NCI-H1105 treated with DMSO at 0.1 percent for 48 hours (cell line): ENCODE results near the gene KCNMA1.
A peak's percentile ranks its signal among the peaks of the same experiment; 100 is the strongest.

Experiments
- DNase-seq: peaks from one replicate; lab custom pipeline; 2025; lab: John Stamatoyannopoulos, UW

KCNMA1 gene

DNA sequence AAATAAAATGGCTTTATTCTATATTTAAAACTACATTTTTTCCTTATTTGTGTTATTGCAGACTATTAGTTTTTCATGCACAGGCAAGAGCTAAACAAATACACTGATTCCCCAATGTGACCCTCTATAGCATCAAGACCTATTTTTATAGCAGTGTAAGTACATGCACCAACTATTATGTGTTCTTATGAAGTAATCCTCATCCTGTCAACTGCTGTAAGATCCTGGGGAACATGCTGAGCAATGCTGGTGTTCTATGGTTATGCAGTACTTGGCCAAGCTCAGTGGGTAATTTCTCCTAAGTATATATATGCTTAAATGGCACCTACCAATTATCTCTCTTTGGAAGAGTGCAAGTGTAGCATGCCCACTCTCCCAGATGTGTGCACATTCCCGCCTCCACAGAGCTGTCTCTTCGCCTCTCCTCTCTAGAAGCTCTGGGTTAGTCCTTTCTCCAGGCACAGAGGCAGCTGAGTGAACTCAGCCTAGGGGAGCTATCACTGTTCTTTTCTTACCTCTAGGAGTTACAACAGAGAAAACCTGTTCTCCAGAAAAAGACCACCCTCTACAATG is 428.8 kb downstream of the KCNMA1 start:
- DNase-seq: no peak

DNA sequence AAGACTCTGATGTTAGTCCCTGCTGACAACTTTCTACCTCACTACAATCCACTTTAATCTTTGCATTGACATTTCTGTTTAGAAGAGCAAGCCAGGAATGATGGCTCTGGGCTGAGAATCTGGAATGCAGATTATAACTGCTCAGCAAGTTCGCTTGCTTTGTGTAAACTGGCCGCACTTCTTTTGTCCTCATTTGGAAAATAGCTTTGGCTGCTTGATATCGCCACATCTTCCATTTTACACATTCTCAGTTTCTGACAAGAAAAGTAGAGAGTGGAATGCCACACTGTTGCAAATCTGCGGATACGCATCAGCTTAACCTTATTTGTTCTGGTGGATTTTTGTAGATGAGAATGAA is 429.8 kb downstream of the KCNMA1 start:
- DNase-seq: no peak

DNA sequence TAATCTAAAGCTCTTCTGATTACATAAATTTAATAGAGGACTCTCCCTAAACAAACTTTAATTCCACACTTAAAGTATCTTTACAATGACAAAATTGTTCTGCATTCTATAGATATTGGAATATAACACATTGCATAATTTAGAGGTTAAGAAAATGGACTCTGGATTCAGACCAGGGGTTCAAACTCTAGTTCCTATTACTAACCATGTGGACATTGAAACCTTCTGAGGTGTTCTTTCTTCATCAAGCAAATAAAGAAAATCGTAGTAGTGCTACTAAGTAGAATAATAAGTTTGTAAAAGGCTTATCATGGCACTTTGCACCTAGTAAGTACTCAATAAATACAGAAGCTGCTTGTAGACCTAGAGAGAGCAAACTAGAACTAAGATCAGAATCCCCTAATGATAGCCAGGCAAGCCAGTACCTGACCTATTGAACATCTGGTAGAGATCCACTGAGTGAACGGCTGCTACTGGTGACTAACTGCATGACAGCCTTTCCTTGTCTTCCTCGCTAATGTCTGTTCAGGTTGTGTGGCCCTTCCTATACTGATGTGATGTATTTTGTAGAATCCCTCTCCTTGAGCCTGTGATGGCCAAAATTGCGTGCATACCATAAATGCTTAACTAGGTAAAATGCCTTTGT is 430.3 kb downstream of the KCNMA1 start:
- no peak for DNase-seq

DNA sequence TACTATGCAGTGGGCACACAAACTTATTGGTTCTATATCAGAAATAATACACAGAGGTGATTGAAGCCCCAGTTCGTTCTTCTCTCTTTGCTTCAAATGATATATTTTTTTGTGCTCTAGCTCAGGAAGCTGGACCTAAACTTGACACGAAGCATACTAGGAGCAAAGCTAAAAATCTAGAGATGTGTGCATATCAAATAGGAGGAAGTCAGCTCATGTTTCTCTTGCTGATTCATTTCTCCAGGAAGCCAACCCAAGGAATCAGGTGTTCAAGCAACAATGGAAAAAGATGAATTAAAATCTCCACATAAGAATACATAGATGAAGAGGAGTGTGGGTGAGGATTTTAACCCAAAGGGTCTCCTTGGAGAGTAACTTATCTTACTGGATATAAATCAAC is 432.5 kb downstream of the KCNMA1 start:
- DNase-seq: no peak

DNA sequence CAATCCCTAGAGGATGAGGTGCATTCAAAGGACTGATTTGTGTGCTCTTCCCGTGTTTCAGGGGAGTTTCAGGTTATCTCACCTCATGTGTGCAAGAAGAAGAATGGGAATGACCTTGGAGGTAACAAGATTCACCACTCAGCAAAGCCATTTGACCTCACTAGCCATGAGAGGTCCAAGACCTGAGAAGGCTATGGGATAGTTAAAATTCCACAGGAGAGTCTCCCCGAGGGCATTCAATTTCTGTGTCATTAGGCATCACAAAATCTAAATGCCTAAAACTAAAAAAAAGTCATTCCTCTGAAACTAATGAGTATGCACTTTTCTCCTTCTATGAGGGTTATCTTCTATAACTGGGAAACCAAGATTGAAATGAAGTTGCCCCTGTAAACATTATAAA is 433.4 kb downstream of the KCNMA1 start:
- DNase-seq: no peak

DNA sequence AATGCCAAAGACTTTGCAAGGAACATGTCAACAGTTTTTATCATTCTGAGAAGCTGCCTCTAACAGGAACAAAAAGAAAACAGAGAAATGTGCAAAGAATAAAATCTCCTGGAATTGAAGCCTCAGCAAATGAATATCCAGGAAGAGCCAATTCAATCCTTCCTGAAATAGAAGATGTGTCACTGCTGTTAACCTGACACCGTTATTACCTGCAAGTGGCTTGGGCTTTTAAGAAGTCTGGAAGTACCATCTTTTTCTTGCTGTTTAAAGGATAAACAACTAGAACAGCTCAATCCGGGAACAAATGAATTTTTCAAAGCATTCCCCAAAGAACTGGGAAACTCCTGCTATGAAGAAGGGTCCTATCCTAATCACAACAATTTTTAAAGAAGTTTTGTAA is 434.8 kb downstream of the KCNMA1 start:
- no peak for DNase-seq

DNA sequence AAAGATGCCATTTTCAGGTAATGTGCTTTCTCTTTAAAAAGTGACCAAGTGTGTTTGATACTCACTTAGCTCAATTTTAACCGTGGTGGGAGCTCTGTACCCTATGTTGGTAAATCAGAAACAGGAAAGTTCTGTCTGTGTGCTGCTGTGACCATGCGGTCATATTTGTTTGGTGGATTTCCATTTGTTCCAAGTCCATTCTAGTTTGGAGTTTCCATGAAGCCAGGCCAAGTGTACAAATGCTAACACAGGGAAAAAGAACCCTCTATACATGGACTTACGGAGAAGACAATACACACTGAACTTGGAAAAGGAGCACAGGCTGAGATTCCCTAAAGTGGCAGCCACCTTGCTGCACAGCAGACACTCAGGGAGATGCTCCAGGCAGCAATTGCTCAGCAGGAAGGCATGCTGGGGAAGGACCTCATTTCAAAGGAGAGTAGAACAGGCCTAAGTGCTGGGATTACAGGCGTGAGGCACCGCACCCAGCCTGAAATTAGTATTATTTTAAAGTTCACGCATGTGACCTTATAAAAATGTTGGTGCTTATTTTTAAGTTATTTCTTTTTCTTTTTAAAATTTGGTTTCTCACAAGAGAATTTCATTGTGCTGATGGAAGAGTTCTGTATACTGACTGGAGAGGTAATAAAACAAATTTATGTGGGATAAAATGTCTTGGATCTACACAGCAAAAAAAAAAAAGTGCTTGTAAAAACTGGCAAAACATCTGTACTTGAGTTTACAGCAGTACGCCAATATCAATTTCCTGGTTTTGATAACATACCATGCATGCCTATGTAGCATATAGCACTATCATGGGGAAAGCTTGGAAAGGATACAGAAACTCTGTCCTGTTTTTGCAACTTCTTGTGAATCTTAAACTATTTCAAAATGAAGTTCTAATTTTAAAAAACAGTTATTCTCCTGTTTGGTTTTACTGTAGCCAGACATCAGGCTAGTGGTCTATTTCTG is 436.2 kb downstream of the KCNMA1 start:
- DNase-seq: no peak

DNA sequence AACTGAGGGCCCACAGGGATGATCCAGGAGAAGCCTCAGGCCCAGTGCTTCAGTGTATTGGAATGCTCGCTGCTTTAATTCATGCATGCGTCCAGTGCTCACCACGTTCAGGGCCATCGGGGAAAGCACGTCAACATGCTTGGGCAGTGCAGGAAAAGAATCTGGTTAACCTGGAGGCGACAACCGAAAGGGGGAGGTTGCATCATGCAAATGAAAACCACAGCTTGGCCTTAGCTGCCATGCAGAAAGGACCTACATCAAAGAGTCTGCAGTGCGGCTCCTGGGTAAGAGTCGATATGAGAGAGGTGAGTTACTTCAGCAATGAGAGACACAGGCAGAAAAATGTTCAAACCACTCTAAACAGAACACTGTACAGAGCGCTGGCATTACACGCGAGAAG is 440.1 kb downstream of the KCNMA1 start:
- DNase-seq: no peak

DNA sequence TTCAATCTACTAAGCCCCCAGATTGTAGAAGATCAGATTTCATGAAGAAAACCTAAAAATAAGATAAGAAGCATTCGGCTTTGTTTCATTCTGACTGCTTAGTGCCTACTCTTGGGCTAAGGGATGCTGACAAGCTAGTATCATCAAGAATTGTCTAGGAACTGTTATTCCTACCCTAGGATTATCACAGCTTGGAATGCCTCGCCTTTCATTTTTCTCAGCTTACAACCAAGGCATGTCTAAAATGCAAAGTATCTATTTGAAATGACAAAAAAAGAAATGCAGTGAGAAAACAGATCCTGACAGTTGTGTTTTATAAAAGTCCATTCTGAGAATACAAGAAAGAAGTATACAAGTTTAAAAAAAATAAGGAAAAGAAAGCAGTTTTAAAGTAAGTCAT is 441.0 kb downstream of the KCNMA1 start:
- no peak for DNase-seq

DNA sequence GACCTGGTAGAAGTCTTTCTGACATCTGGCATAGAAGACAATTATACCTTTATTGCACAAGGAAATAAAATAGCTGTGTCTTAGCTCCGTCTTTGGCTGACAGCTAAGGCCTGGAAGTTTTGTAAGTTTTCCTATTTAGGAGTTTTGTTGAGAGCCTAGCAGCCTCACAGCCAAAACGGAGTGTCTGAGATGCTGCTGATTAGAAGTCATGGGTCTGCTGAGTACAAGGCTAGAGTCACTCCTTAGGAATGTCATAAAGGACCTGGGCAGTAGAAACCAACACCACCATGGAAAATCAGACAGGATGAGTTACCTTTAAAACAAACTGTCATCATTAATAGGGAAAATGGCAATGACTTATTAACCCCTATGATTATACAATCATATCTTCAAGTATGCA is 442.5 kb downstream of the KCNMA1 start:
- DNase-seq: no peak

DNA sequence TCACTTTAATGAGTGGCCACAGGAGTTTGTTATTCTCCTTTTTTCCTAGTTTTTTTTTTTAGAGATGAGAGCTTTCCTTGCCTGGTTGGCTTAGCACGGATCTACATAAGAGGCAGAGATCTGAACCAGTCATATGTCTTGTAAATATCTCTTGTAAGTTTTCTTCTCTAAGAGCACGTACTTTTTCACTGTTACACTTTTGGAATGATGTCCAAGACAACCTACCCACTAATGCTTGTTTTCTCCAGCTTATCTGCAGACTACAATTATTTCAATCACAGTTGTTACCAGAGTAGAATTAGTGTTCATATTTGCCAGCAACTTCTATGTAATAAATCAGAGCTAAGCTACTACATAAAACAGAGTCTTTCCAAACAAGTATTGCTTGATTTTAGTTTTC is 444.6 kb downstream of the KCNMA1 start:
- DNase-seq: no peak

DNA sequence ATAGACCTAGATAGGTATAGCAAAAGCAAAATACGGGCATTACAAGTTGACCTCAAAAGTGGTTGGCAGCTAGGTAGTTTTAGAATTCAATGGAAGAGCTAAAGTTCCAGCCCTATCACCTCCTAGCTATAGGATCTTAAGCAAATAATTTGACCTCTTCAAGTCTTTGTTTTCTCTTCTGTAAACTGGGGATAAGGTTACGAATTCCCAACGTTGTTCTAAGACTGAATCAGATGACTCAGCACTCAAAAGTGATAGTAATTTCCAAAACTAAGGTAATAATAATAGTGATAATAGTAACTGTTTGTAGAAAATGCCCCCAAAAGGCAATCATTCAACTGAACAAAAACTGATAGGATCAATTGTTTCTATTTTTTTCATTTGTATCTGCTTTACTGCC is 445.2 kb downstream of the KCNMA1 start:
- no peak for DNase-seq

DNA sequence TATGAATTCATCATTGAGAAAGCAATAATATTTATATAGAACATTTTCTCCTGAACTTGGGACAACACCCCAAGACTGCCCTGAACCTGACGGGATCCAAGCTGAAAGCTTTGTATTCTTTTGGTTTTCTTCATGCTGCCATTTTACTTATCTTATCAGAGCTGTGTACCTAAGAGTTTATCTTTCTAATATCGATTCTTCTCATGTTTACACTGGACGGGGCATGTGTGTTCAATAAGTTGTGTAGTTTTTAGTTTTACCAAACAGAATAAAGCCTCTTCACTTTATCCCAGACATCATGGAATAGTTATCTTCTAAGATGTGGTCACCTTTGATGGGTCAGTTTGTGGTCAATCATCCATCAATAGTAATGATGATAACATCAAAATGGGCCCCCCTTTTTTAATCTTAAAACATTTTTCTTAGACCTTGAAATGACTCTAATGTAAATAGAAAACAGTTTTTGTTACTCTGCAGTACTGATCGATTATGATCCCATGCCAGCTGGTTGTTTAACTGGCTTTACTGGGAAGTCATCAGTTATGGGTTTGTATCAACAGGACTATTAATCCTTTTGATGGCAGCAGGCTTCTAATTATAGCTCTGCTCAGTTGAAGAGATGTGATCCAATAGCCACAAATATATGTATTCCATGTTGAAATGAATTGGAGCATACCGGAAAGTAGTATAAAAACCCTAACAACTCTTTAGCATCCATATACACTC is 446.1 kb downstream of the KCNMA1 start:
- no peak for DNase-seq

DNA sequence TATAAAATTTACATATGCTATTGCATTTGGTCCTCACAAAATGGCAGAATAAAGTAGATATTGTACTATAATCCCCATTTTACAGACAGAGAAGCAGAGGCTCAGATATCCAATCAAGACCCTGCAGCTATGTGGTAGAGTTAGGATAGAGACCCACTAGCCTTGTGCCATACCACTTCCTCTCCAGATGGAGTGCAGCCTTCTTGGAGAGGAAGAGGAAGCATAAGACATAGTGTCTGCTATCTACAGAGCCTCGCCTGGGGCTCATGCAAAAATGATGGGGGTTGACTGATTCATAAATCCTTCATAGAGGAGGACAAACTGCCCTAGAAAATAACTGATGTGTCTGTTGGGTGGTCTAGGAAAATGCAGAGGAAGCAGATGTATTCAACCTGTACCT is 447.3 kb downstream of the KCNMA1 start:
- no peak for DNase-seq

DNA sequence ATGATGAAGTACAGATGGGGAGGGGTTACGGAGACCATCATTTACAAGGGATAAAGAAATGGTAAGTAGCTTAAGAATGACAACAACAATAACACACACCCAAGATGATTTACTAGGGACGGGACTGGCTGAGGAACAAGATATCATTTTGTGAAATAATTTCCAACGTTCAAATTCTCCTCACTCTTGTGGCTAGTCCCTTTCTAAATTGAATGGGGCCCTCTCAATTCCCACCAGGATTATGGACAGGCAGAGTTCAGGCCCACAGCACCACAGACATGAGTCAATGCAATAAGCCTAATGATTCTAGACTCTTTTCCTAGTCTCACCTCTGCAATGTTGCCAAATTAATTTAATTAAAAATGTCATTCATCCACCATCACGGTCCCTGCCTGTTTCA is 448.1 kb downstream of the KCNMA1 start:
- DNase-seq: no peak

DNA sequence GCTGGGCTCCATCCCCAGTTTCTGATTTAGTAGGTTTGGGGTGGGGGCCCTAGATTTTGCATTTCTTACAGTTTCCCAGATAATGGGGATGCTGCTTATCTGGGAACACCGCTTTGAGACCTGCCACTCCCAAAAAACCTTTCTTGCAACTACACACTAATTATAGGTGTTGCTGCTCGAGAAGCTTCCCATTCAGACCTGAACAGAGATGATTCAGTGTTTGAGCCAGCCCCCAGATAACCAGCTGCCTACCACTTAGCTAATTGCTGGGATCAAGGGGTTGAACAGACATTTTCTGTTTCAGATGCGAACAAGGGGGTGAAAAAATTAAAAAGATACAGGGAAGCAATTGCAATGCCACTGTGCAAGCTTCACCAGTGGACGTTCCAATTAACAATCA is 448.5 kb downstream of the KCNMA1 start:
- peak; percentile 17 for DNase-seq

DNA sequence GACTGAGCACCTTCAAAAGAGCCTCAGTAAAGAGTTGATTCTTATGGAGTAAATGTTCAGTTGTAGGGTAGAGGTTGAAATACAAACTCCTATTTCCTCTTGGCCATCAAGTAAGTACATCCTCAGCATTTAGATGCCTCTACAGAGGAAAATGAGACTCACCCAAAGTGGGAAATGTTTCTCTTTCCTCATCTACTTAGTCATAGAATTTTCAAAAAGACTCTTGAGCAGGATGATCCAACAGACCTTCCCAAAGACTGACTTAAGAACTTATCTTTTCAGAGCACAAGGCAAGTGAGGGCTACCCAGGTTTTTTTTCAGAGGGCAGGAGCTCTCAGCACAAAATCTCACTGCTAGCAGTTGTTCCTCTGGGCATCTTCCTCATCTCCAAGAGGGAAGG is 449.1 kb downstream of the KCNMA1 start:
- no peak for DNase-seq

DNA sequence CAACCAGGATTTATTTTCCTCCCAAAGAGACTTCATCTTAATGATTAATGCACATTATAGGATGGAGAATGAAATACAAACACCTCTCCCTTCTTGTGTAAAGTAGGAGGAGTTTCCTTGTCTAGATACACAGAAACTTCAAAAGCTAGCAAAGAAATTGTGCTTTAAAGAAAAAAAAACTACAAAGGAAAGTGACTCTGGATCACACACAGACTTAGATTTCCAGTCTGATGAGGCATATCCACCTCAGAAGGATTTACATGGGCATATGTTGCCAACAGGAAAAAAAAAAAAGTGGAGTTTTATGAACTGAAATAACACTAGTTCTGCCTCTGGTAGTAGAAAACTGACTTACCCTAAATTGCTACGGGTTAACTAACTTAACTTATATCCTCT is 449.6 kb downstream of the KCNMA1 start:
- no peak for DNase-seq

DNA sequence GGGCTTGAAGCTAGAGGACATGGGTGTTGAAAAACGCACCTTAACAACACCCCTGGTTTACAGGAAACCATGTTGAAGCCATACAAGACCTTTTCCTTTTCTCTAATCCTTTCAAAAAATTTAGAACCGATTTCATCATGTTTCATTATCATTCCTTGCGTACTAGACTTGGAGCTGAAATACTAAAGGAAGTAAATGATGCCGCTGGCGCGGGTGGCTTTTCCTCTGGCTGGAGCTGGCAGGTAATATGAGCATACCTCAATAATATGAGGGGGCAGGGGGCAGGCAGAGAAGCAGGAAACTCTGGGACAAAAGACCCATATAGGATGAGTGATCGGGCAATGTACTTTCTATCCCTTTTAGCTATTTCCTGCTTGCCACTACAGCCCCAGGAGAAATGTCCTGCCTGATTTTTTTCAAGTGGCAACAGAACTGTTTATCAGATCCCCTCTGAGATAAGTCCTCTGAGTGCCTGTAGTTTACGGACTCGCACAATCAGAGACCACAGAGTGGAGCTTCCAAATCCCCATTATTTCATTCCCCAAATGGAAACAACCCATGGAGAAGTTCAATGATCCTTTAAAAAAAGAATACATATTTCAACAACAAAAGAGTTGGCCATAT is 450.1 kb downstream of the KCNMA1 start:
- DNase-seq: no peak

DNA sequence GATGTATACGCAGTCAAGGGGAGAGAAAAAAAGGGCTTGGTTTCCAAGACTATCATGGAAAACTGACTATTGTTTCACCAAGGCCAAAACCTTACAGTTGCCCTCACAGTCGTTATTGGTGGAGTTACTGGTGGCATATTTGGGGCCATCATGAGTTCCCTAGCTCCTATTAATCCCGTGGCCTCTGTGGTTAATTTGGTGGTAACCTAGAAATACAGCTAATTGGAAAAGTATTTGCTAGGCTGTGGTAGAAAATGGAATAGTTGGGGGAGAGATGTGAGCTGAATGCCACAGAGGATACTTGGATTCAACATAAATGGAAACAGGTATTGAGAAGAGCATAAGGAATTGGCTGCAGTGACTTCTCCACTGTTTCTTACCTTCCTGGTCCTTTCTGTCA is 450.7 kb downstream of the KCNMA1 start:
- DNase-seq: no peak

DNA sequence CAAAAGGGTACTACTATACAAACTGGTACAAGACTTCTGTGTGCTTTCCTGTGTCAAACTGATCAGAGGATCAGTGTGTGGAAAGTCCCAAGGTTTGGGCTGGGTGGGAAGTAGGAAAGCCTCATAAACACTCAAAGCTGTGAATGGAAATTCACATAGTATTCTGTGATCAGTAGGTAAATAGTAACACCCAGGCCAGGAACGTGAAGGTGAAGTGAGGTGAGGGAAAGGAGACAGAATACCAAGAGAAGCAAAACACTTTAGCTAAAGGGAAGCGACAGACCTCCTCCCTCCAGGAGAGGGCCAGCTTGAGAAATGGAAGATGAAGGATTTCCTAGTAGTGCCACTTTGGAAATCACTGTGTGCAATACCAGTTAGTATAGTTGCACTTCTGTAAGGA is 451.9 kb downstream of the KCNMA1 start:
- DNase-seq: no peak

DNA sequence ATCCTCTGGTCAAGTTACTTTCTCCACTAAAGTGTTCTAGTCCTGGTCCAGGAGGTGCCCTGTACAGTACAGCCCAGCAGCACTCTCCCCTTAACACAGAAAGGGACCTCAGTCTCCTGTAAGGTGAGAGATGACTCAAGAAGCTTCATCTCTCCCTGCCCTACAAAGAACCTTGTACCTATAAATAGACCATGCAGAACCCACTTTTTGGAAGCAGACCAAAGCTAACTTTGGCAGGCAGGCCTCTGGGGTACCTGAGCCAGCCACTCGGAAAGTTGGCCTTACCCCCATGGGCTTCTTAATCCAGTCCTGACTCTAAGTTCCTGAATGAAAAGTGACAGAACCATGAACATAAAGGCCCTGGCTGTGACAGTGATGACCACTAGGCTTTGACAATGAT is 454.8 kb downstream of the KCNMA1 start:
- DNase-seq: no peak
